Stimulated activated CD8-positive, alpha-beta memory T cell treated with anti-CD3 and anti-CD28 coated beads, Interleukin-7, amount 100 ng/mL, for 4 hours (primary cell): ENCODE data around the gene ARHGAP9.

Experiments used
- DNase-seq, 2 donors: peaks; one replicate each; pipeline ENCODE4 v3.0.0-alpha.2; 2020; ENCODE audit warnings: low read depth in 2 of 2

The ARHGAP9 gene

GRCh38 chr12:57479376-57480115, at the start of gene ARHGAP9:
ARHGAP9 (minus strand) TSS chr12:57479866; CDS start chr12:57479406, 460 bp downstream.
- peak; percentile 48 to 51 for DNase-seq

DNA sequence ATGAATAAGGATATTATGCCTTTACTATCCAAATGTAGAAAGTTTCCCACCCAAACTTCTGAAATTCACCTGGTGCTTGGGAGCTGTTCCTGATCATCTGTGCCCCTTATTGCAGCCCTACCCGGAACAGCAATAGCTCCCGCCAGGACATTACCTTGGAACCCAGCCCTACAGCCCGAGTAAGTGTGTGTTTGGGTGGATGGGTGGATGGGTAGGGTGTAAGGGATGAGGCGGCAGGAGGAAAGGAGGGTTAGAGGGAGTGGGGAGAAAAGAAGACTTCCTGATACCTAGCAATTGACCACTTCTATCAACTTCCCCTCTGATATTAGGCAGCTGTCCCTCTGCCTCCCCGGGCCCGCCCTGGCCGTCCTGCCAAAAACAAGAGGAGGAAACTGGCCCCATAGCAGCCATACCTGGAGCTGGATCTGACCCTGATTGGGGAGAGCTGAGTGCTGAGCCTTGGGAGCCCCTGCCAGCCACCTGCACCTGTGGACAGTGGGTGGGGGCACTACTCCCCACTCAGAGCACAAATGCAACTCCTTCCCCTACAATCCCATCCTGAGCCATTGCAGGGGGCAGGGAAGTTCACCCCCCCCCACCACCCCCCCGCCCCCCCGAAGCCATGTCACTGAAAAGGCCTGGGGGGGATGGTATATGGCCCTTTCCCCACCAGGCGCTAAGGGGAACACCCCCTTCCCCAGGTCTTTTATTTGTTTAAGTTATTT, 49.3 kb upstream of the ARHGAP9 start:
- DNase-seq: no peak

DNA sequence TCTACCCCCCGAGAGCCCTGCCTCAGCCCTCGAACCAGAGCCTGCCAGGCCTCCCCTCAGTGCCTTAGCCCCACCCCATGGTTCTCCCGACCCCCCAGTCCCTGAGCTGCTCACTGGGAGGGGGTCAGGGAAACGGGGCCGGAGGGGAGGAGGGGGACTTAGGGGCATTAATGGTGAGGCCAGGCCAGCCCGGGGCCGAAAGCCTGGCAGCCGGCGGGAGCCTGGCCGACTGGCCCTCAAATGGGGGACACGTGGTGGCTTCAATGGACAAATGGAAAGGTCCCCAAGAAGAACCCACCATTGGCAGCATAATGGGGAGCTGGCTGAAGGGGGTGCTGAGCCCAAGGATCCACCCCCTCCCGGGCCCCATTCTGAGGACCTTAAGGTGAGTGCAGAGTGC, 48.5 kb upstream of the ARHGAP9 start:
- DNase-seq: no peak

DNA sequence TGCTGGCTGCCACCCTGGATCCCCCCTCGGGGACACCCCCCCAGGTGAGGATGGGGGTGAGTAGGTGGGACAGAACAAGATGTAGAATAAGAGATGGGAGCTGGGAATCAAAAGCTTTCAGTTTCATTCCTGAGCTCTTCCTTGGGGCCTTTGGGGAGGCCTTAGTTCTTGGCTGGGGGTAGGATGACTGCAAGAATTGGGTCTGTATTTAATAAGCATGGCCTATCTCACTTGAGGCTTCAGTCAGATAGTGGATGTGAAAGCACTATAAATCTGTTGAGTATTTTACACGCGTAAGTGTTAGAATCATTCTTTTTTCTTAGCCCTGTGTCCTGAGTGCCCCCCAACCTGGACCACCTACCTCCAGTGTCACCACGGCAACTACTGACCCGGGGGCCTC, 47.5 kb upstream of the ARHGAP9 start:
- no peak for DNase-seq

DNA sequence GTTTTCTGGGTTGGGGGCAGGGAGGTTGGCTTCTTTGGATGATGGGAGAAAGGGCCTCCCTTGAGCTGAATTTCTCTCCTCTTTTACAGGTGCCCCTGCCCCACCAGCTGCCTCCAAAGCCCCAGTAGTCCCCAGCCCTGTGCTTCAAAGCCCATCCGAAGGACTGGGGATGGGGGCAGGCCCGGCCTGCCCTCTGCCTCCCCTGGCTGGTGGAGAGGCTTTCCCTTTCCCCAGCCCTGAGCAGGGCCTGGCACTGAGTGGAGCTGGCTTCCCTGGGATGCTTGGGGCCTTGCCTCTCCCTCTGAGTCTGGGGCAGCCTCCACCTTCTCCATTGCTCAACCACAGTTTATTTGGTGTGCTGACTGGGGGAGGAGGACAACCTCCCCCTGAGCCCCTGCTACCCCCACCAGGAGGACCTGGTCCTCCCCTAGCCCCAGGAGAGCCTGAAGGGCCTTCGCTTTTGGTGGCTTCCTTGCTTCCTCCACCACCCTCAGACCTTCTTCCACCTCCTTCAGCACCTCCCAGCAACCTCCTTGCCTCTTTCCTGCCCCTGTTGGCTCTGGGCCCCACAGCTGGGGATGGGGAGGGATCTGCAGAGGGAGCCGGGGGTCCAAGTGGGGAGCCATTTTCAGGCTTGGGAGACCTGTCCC, 46.9 kb upstream of the ARHGAP9 start:
- DNase-seq: no peak

- no peak for DNase-seq
Observed at GRCh38 chr12:57525615-57526383, 46.1 kb upstream of the ARHGAP9 start.

DNA sequence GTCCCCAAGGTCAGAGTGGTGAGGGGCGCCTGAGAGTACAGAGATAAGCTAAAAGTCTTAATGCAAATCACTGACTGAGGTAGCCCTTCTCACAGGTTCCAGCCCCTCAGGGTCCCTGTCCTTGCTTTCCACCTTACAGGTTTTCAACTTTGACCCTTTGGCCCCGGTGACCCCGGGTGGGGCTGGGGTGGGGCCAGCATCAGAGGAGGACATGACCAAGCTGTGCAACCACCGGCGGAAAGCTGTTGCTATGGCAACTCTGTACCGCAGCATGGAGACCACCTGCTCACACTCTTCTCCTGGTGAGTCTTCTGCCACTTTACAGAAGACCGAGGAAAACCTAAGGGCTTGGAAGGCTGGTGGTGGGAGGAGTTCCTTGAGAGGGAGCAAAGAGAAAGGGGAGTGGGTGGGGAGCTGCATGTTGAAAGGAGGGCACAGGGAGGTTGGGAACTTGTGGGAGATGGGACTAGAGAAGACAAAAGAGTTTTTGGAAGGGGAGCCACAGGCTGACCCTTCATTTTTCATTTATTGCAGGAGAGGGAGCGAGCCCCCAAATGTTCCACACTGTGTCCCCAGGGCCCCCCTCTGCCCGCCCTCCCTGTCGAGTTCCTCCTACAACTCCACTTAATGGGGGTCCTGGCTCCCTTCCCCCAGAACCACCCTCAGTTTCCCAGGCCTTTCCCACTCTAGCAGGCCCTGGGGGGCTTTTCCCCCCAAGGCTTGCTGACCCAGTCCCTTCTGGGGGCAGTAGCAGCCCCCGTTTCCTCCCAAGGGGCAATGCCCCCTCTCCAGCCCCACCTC, 45.3 kb upstream of the ARHGAP9 start:
- DNase-seq: no peak

- DNase-seq: no peak
Observed at GRCh38 chr12:57523706-57524614, 44.3 kb upstream of the ARHGAP9 start.

- peak in 1 of 2 donors; percentile 28 for DNase-seq
Observed at GRCh38 chr12:57522887-57523705, 43.4 kb upstream of the ARHGAP9 start.

DNA sequence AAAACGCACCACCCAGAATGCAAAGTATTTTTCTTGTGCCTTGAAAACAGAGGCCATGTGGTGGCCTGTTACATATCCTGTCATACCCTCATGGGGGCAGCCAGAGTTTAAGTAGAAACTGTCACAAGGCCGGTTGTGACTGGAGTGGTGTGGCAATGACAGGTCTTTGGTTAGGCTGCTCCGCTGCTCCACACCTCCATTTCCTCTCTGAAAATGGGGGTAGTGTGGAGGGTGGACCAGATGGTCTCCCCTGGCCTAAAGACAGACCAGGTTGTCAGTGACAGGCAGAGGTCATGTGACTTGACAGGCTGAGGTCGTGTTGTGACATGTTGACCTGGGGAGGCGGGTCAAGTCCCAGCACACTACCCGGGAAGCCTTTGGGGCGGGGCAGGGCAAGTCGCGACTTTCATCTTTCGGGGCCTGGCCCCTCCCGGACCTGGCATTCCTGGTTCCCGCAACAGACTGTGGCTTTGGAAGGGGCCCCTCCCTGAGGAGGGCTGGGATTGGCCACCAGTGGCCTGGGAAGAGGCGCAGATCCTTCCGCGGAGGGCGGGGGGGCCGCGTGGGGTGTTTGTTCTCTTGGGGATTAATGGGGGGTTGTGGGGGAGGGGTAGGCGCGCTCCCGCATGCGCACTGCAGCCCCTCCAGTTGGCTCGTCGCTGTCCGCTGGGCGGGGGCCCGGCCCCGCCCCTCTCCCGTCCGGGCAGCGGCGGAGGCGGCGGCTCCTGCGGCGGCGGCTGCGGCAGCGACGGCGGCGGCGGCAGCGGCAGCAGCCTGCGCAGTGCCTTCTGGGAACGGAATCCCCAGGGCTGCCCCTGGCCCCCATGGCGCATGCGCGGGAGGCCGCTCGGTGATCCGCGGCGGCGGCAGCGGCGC, 42.6 kb upstream of the ARHGAP9 start, which contains the start of gene MBD6:
TSS of gene MBD6 (plus strand) at position 814 of the 876 bp plus-strand sequence. CDS start 1,480 bp downstream, outside the sequence.
- DNase-seq: peak; percentile 75 to 88

DNA sequence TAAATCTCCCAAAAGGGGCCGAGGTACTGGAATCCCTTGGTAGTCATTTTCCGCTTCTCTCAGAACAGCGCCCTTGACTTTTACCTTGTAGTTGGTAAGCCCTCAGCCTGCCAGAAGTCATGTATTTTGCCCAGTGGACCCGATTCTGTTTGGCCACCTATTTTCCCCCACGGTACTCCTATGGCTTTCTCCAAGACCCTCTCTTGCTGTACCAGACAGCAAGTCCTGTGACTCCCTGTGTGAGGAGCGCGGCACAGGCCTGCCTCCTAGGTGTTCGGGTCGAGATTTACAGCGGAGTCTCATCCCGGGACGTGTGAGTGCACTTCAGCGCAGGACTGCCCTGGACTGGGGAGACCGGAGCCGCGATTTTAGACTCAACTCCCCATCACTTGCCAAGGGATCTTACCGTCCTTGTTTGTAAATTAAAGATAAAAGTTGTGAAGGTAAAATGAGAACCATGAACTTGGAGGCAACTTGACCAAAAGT, 41.9 kb upstream of the ARHGAP9 start:
- no peak for DNase-seq

- peak; percentile 99 to 100 for DNase-seq
Observed at GRCh38 chr12:57520053-57520818, 40.6 kb upstream of the ARHGAP9 start, which contains the start of gene DDIT3. DDIT3 (minus strand) TSS chr12:57520514; CDS start chr12:57517406, 3,108 bp downstream.

- DNase-seq: no peak
Observed at GRCh38 chr12:57519796-57520052, 40.1 kb upstream of the ARHGAP9 start.

- DNase-seq: no peak
Observed at GRCh38 chr12:57518920-57519795, 39.5 kb upstream of the ARHGAP9 start.

- no peak for DNase-seq
Observed at GRCh38 chr12:57518176-57518919, 38.7 kb upstream of the ARHGAP9 start.
